ENCODE data around the gene SPACA4. TPM values are rescaled to one million over a fixed set of nuclear protein-coding genes. Genes with fewer than 3 reads are reported as not detected.
A peak's percentile ranks its signal among the peaks of the same experiment; 100 is the strongest.

Gene SPACA4
- total and polyA plus RNA-seq, 10 of the 15 experiments (the other 5 are each of a cell fraction or from before 2014, with no cell fraction given), result not detected

DNA sequence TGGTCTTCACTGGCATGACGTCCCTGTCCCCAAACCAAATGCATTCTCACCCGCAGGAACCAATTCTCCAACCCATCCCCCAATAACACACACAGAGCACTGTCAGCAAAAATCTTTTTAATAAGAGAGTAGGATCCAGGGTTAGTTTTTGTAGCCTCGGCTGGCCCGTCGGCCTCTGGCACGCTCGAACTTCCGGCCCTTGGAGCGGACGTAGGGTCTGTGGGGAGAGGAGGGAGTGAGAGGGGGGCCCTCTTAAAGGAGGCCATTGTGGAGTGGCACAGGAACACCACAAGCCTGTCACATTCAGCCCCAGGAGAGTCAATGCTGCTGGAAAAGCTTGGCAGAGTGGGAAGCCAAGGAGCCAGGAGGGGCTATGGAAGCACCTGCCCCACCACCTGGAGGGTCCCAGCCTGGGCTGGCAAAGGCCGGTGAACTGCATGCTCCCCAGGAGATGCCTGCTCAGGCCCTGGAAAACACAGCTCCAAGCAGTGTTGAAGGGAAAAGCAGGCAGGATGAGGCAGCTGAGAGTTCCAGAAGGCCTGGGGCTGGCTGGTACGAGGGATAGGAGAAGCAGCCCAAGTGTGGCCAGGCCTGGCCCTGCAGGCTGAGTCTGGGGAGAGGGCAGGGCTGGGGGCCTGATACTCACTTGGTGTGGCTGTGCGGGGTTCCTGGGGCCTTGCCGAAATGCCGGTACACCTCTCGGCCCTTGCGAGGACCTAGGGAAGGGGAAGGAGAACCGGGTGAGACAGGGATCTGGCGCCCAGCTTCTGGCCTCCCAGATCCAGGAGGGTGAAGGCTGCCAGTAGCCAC, 8.9 kb downstream of the SPACA4 start:
- Histone ChIP-seq H3K4me1 (ENCODE audit: control insufficient read depth, insufficient read depth, low read length) (peaks cover 12% of the 10 kb centered on the region), H3K36me3 (ENCODE audit: control insufficient read depth in 2 of 2, insufficient read depth in 2 of 2, low read length in 1 of 2) (peaks cover 25 to 32% of the 10 kb centered on the region in 2 experiments), H4K20me1 (ENCODE audit: control insufficient read depth, insufficient read depth) (peaks cover 15% of the 10 kb centered on the region), H3K9ac (ENCODE audit: control insufficient read depth, insufficient read depth, low read length) (no peak overlapping the region), H3K4me3 (no peak overlapping the region), H3K9me3 (replicated peaks; ENCODE audit: control insufficient read depth, insufficient read depth, low read length) (no peaks in the 10 kb centered on the region), H3K27me3 (replicated peaks in 1 of 2; ENCODE audit: control insufficient read depth in 2 of 2, insufficient read depth in 2 of 2, low read length in 1 of 2) (no peaks in the 10 kb centered on the region), H2AFZ (ENCODE audit: control insufficient read depth, low read depth, low read length) (no peak overlapping the region), H3K79me2 (ENCODE audit: control insufficient read depth, insufficient read depth, low read length) (peaks cover 46% of the 10 kb centered on the region), H3K27ac (ENCODE audit: control insufficient read depth, insufficient read depth) (no peak overlapping the region), H3K4me2 (ENCODE audit: control insufficient read depth, insufficient read depth) (no peak overlapping the region)
- DNase-seq (ENCODE audit: low read depth, low spot score) (no peak), FAIRE-seq (no peak), ATAC-seq (no peak)
- in situ Hi-C loops (cut with MboI) (no loop called here), intact Hi-C loops (cut with micrococcal nuclease; ENCODE audit: unreplicated experiment) (no loop called here)
- 78% methylated on average over 19 of the region's 19 CpGs for WGBS (ENCODE audit: insufficient coverage, insufficient replicate concordance, low lambda C conversion rate, missing lambda C conversion rate)
- RAD21 ChIA-PET (ENCODE audit: unreplicated experiment), result no interaction called here
- SMC1A ChIA-PET (ENCODE audit: uncharacterized antibody, unreplicated experiment), result no interaction called here
- no TSS peak for BruUV-seq (replicated peaks)
- TF ChIP-seq POLR2A (IDR thresholded peaks at IDR 0.05; ENCODE audit: low read depth, low read length), result peak; percentile 46; the same call in 1 of the 2 replicates
- no peak for TF ChIP-seq NR2F1 (conservative IDR thresholded peaks at IDR 0.05)
- POLR2A ChIA-PET, result interaction anchor here (1.0 kb wide), 1 partner anchor 41 kb away, joined by 4 read pairs; no protein-coding TSS in a partner anchor
- CTCF ChIA-PET, result no interaction called here

DNA sequence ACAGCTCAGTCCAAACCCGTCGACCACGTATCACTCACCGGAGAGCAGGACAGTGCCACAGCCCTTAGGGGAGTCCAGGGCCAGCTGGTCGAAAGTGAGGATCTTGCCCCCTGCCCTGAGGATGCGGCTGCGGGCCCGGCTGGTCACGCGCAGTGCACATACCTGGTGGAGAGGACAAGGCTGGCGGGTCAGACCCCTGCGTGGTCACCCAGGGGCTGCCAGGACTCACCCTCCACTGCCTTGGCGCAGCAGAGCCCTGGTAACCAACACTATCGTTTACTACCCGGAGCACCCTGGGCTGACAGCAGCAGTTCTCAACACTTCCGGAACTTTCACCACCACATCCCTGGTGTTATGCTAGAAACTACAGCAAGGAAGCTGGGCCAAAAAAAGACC, 9.5 kb downstream of the SPACA4 start:
- DNase-seq (ENCODE audit: low read depth, low spot score) (no peak), ATAC-seq (no peak), FAIRE-seq (no peak)
- RAD21 ChIA-PET (ENCODE audit: unreplicated experiment), result no interaction called here
- POLR2A ChIA-PET, result interaction anchor here (1.0 kb wide), 1 partner anchor 41 kb away, joined by 4 read pairs; no protein-coding TSS in a partner anchor
- Histone ChIP-seq H3K27me3 (replicated peaks in 1 of 2; ENCODE audit: control insufficient read depth in 2 of 2, insufficient read depth in 2 of 2, low read length in 1 of 2) (no peaks in the 10 kb centered on the region), H3K4me2 (ENCODE audit: control insufficient read depth, insufficient read depth) (peak overlapping the region; percentile 88), H3K9me3 (replicated peaks; ENCODE audit: control insufficient read depth, insufficient read depth, low read length) (no peaks in the 10 kb centered on the region), H2AFZ (ENCODE audit: control insufficient read depth, low read depth, low read length) (no peak overlapping the region), H3K4me1 (ENCODE audit: control insufficient read depth, insufficient read depth, low read length) (peaks cover 14% of the 10 kb centered on the region), H3K27ac (ENCODE audit: control insufficient read depth, insufficient read depth) (no peak overlapping the region), H3K4me3 (no peak overlapping the region), H3K36me3 (ENCODE audit: control insufficient read depth in 2 of 2, insufficient read depth in 2 of 2, low read length in 1 of 2) (peaks cover 25 to 32% of the 10 kb centered on the region in 2 experiments), H3K79me2 (ENCODE audit: control insufficient read depth, insufficient read depth, low read length) (peaks cover 46% of the 10 kb centered on the region), H4K20me1 (ENCODE audit: control insufficient read depth, insufficient read depth) (peaks cover 15% of the 10 kb centered on the region), H3K9ac (ENCODE audit: control insufficient read depth, insufficient read depth, low read length) (no peak overlapping the region)
- TF ChIP-seq MYB (IDR thresholded peaks at IDR 0.05; ENCODE audit: borderline replicate concordance, low read depth, low read length) (no peak), POLR2AphosphoS5 (IDR thresholded peaks at IDR 0.05; ENCODE audit: low read length) (peak; percentile 55; the same call in 1 of the 2 replicates), POLR2A (IDR thresholded peaks at IDR 0.05; ENCODE audit: low read depth, low read length) (peak; percentile 7; the same call in 1 of the 2 replicates)
- no TSS peak for BruUV-seq (replicated peaks)
- SMC1A ChIA-PET (ENCODE audit: uncharacterized antibody, unreplicated experiment), result interaction anchor here (1.1 kb wide), 1 partner anchor 110 kb away, joined by 3 read pairs; no protein-coding TSS in a partner anchor
- intact Hi-C loops (cut with micrococcal nuclease; ENCODE audit: unreplicated experiment) (no loop called here), in situ Hi-C loops (cut with MboI) (no loop called here)
- 92% methylated on average over 16 of the region's 16 CpGs for WGBS (ENCODE audit: insufficient coverage, insufficient replicate concordance, low lambda C conversion rate, missing lambda C conversion rate)
- CTCF ChIA-PET, result interaction anchor here (1.8 kb wide), 1 partner anchor 225 kb away, joined by 5 read pairs; the partner anchor contains the start of gene KDELR1

All from GM12878 (cell line).